Measurements from ENCODE around the gene SLC49A3. TPM values are rescaled to one million over a fixed set of nuclear protein-coding genes. Genes with fewer than 3 reads are reported as not detected.

Gene SLC49A3
- total RNA-seq, 1 experiment from 2014 or later, result 6.9 TPM

DNA sequence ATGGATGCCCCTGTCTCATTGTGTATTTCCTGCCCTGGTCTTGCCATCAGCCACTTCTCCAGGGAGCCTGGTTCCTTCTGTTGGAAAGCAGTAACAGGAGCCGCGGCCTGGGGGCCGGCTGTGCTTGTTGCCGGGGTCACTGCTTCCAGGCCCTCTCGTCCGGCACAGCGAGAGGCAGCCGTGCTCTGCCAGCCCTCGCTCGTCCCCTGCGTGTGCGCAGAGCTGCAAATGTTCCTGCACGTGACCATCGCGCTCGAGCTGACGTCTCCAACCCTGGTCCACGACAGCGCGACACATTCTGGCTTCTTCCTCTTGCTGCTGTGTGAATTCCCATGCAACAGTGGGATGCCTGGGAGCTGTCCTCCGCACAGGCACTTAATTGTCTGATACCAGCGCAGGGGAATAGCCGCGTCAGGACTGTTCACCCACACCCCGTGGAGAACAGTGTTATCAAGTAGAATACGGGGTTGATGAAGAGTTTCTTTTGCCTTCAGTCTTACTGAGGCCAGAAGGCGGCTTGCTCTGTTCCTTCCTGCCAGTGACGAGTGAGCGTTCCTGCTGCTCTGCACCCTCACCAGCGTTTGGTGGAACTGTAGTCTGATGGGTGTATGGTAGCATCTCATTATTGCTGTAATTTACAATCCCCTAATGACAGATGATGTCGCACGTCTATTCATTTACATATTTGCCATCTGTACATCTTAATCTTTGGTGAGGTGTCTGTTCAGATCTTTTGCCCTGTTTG lies 51.2 kb downstream of the SLC49A3 start:
- TF ChIP-seq, protein P1, sequence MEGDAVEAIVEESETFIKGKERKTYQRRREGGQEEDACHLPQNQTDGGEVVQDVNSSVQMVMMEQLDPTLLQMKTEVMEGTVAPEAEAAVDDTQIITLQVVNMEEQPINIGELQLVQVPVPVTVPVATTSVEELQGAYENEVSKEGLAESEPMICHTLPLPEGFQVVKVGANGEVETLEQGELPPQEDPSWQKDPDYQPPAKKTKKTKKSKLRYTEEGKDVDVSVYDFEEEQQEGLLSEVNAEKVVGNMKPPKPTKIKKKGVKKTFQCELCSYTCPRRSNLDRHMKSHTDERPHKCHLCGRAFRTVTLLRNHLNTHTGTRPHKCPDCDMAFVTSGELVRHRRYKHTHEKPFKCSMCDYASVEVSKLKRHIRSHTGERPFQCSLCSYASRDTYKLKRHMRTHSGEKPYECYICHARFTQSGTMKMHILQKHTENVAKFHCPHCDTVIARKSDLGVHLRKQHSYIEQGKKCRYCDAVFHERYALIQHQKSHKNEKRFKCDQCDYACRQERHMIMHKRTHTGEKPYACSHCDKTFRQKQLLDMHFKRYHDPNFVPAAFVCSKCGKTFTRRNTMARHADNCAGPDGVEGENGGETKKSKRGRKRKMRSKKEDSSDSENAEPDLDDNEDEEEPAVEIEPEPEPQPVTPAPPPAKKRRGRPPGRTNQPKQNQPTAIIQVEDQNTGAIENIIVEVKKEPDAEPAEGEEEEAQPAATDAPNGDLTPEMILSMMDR (conservative IDR thresholded peaks at IDR 0.05), result no peak

More for the DNA sequence above, 51.2 kb downstream of the SLC49A3 start:
- no peak overlapping the region for H3K4me3 Mint-ChIP-seq
- Histone ChIP-seq H3K79me2 (ENCODE audit: insufficient read depth, low read length) (no peaks in the 10 kb centered on the region), H3K18ac (ENCODE audit: insufficient read length, low read depth, low read length) (no peak overlapping the region), H2AFZ (ENCODE audit: low read length) (no peak overlapping the region), H2BK120ac (ENCODE audit: low read depth, low read length, poor library complexity, severe bottlenecking) (no peak overlapping the region), H2BK5ac (ENCODE audit: insufficient read length, low read length) (no peak overlapping the region), H3K4me2 (ENCODE audit: insufficient read depth, insufficient read length, low read length) (no peak overlapping the region), H3K4ac (ENCODE audit: low read depth, low read length) (no peak overlapping the region), H4K8ac (replicated peaks; ENCODE audit: insufficient read length, low read depth, low read length) (no peak overlapping the region), H3K56ac (ENCODE audit: insufficient read length, low read depth, low read length) (no peak overlapping the region), H2BK12ac (ENCODE audit: insufficient read length, low read depth, low read length) (no peak overlapping the region), H2AK5ac (ENCODE audit: insufficient read length, low read length) (no peak overlapping the region), H3T11ph (ENCODE audit: low read length) (no peak overlapping the region), H3K23me2 (ENCODE audit: insufficient read length, low read depth, low read length, poor library complexity, severe bottlenecking) (no peaks in the 10 kb centered on the region), H3K27ac (ENCODE audit: insufficient read length, low read depth, low read length) (no peak overlapping the region), H3K79me1 (ENCODE audit: insufficient read depth, low read depth, low read length, poor library complexity, severe bottlenecking) (no peaks in the 10 kb centered on the region), H2BK20ac (ENCODE audit: low read depth, low read length, poor library complexity, severe bottlenecking) (no peak overlapping the region), H3K27me3 (ENCODE audit: insufficient read depth, low read length) (no peaks in the 10 kb centered on the region), H4K5ac (ENCODE audit: insufficient read length, low read depth, low read length) (no peak overlapping the region), H4K91ac (ENCODE audit: insufficient read length, low read depth, low read length) (no peak overlapping the region), H3K9ac (ENCODE audit: extremely low read depth, insufficient read length, low read length) (no peak overlapping the region), H3K23ac (ENCODE audit: insufficient read length, low read depth, low read length) (no peak overlapping the region), H3K9me3 (ENCODE audit: control insufficient read depth, low read depth, low read length) (no peaks in the 10 kb centered on the region), H2BK15ac (ENCODE audit: low read depth, low read length) (no peak overlapping the region), H3K4me1 (ENCODE audit: insufficient read depth, low read length) (no peaks in the 10 kb centered on the region), H3K14ac (ENCODE audit: insufficient read depth, low read length) (no peak overlapping the region; the same call in 1 of the 2 replicates), H4K20me1 (ENCODE audit: control insufficient read depth, insufficient read depth, insufficient read length) (no peaks in the 10 kb centered on the region)
- WGBS (ENCODE audit: extremely low coverage, insufficient read length, low lambda C conversion rate), result no CpG with 5 or more reads among the region's 32 CpGs
- H3K27me3 Mint-ChIP-seq (ENCODE audit: low read depth), result peaks cover 11% of the 10 kb centered on the region
- peak; percentile 14 for DNase-seq
- peaks cover 16 to 19% of the 10 kb centered on the region in 2 experiments for H3K9me3 Mint-ChIP-seq
- H3K4me1 Mint-ChIP-seq, result no peaks in the 10 kb centered on the region
- peaks cover 0 to 11% (median 4%) of the 10 kb centered on the region in 3 experiments; a peak in 5 of 7 replicates for H3K36me3 Mint-ChIP-seq (ENCODE audit: insufficient read depth in 1 of 3, low read depth in 3 of 3)
- no peak overlapping the region for H3K27ac Mint-ChIP-seq
